ENCODE measurements around the gene APOA4. TPM values are rescaled to one million over a fixed set of nuclear protein-coding genes. Genes with fewer than 3 reads are reported as not detected.
A peak's percentile ranks its signal among the peaks of the same experiment; 100 is the strongest.

APOA4 gene
- total and polyA plus RNA-seq, 2 of the 13 experiments (the other 11 are each of a cell fraction or from before 2014, with no cell fraction given): 3.8 to 7.2 TPM

DNA sequence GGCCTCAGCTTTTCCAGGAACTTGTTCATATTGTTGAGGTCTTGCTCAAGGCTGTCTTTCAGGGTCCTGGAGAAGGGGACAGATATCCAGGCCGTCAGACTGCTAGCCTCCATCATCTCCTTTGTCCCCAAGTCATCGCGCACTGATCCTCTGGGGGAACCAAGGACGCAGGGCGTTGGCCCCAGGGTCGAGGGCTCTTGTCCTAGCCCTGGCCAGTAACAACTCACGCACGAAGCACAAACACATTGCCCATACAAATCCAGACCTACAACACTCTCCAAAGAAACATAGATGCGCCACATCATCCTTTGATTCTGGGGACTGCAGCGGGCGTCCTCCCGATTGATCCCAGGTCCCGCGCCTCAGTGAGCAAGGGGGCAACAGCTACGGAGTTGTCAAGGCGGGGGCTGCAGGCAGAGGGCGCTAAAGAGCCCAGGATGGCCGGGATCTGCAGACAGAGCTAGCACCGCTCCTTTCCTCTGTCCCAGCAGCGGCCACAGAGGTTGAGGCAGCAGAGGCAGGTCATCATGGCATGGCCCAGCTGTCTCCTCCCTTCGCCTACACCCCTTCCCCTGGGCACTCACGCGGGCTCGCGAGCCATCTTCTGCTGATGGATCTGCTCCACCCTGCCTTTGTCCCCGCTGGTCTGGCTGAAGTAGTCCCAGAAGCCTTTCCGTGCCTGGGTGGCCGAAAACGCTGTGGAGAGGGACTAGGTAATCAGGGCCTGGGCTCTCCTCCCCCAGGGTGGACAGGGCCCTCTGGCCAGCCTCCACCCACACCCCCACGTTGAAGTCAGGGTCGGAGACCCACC lies 31.9 kb downstream of the APOA4 start (continued):
- TF ChIP-seq, protein P1, sequence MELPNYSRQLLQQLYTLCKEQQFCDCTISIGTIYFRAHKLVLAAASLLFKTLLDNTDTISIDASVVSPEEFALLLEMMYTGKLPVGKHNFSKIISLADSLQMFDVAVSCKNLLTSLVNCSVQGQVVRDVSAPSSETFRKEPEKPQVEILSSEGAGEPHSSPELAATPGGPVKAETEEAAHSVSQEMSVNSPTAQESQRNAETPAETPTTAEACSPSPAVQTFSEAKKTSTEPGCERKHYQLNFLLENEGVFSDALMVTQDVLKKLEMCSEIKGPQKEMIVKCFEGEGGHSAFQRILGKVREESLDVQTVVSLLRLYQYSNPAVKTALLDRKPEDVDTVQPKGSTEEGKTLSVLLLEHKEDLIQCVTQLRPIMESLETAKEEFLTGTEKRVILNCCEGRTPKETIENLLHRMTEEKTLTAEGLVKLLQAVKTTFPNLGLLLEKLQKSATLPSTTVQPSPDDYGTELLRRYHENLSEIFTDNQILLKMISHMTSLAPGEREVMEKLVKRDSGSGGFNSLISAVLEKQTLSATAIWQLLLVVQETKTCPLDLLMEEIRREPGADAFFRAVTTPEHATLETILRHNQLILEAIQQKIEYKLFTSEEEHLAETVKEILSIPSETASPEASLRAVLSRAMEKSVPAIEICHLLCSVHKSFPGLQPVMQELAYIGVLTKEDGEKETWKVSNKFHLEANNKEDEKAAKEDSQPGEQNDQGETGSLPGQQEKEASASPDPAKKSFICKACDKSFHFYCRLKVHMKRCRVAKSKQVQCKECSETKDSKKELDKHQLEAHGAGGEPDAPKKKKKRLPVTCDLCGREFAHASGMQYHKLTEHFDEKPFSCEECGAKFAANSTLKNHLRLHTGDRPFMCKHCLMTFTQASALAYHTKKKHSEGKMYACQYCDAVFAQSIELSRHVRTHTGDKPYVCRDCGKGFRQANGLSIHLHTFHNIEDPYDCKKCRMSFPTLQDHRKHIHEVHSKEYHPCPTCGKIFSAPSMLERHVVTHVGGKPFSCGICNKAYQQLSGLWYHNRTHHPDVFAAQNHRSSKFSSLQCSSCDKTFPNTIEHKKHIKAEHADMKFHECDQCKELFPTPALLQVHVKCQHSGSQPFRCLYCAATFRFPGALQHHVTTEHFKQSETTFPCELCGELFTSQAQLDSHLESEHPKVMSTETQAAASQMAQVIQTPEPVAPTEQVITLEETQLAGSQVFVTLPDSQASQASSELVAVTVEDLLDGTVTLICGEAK (IDR thresholded peaks at IDR 0.05): no peak
- TF ChIP-seq, protein P1 (CRISPR knock-in tag; IDR thresholded peaks at IDR 0.05): no peak; the same call in 1 of the 2 replicates
- TF ChIP-seq NR3C1 (CRISPR knock-in tag; IDR thresholded peaks at IDR 0.05): no peak
- TF ChIP-seq MXI1 (IDR thresholded peaks at IDR 0.05; ENCODE audit: borderline replicate concordance, low read depth, low read length): peak; percentile 63; the same call in 2 of the 3 replicates
- TF ChIP-seq ZNF350 (CRISPR knock-in tag; IDR thresholded peaks at IDR 0.05; ENCODE audit: borderline replicate concordance, low read depth): no peak
- no peak for TF ChIP-seq ZNF7 (CRISPR knock-in tag; IDR thresholded peaks at IDR 0.05)
- TF ChIP-seq ZNF343 (CRISPR knock-in tag; IDR thresholded peaks at IDR 0.05): no peak
- no peak for TF ChIP-seq ZNF724P (CRISPR knock-in tag; IDR thresholded peaks at IDR 0.05; ENCODE audit: borderline replicate concordance)
- no peak for TF ChIP-seq ZBTB21 (CRISPR knock-in tag; IDR thresholded peaks at IDR 0.05)
- peak; percentile 41; the same call in 1 of the 2 replicates for TF ChIP-seq ZMYM3 (CRISPR knock-in tag; IDR thresholded peaks at IDR 0.05)
- TF ChIP-seq, protein P2, sequence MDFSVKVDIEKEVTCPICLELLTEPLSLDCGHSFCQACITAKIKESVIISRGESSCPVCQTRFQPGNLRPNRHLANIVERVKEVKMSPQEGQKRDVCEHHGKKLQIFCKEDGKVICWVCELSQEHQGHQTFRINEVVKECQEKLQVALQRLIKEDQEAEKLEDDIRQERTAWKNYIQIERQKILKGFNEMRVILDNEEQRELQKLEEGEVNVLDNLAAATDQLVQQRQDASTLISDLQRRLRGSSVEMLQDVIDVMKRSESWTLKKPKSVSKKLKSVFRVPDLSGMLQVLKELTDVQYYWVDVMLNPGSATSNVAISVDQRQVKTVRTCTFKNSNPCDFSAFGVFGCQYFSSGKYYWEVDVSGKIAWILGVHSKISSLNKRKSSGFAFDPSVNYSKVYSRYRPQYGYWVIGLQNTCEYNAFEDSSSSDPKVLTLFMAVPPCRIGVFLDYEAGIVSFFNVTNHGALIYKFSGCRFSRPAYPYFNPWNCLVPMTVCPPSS (IDR thresholded peaks at IDR 0.05): no peak
- no peak for TF ChIP-seq HNRNPUL1 (IDR thresholded peaks at IDR 0.05; ENCODE audit: low read depth, low read length)
- TF ChIP-seq SRY (CRISPR knock-in tag; IDR thresholded peaks at IDR 0.05): no peak
- no peak for TF ChIP-seq PAF1 (CRISPR knock-in tag; IDR thresholded peaks at IDR 0.05)
- no peak for TF ChIP-seq EED (CRISPR knock-in tag; IDR thresholded peaks at IDR 0.05)
- no peak for TF ChIP-seq ZFAT (CRISPR knock-in tag; conservative IDR thresholded peaks at IDR 0.05)
- 0 out of 2 replicates have a peak, but pooled peaks have one; percentile 26 for TF ChIP-seq HES4 (CRISPR knock-in tag; IDR thresholded peaks at IDR 0.05; ENCODE audit: borderline replicate concordance)
- no peak for TF ChIP-seq ARHGAP35 (CRISPR knock-in tag; IDR thresholded peaks at IDR 0.05; ENCODE audit: borderline replicate concordance)

Measured in HepG2 (cell line).